ENCODE results near the gene HSPA4L.
A peak's percentile ranks its signal among the peaks of the same experiment; 100 is the strongest.

The HSPA4L gene

DNA sequence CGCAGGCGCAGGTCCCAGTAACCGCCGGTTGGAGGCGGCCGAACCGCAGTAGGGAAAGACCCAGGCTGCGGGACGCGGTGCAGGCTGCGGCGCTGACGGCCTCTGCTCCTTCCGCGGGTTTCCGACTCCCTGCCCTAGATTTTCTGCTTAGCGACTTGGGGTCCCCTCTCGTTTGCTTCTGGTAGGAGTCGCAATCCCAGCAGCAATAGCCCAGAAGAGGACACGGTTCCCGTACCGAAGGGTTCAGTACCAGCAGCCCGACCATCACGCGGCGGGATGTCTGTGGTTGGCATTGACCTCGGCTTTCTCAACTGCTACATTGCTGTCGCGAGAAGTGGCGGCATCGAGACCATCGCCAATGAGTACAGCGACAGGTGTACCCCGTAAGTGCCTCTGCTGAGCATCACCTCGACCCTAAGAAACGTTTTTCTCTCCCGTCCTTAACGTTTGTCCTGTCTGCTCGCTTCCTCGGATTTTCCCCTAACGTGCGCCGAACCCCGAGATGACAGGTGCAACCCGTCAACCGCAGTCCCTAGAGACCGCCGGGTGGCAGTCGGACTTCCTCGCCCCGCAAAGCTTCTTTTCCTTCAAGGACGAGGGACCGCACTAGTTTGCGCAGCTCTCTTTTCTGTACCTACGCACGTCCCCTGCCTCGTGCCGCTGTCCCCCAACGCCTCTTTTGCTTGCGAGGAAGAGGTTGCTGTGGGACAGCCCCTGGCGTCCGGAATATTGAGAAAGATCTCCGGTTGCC lies at the start of gene HSPA4L:
TSS of gene HSPA4L (plus strand) at position 48 of the 751 bp plus-strand sequence. CDS start at position 277, 229 bp downstream.
- H3K27ac ChIP-seq, result peak within 1 kb of the TSS; percentile 88 to 90
- TF ChIP-seq CTCF (IDR thresholded peaks at IDR 0.05), result no peak
- peak within 1 kb of the TSS; percentile 87 for H3K4me3 ChIP-seq
- no peak for DNase-seq (ENCODE audit: low spot score)

DNA sequence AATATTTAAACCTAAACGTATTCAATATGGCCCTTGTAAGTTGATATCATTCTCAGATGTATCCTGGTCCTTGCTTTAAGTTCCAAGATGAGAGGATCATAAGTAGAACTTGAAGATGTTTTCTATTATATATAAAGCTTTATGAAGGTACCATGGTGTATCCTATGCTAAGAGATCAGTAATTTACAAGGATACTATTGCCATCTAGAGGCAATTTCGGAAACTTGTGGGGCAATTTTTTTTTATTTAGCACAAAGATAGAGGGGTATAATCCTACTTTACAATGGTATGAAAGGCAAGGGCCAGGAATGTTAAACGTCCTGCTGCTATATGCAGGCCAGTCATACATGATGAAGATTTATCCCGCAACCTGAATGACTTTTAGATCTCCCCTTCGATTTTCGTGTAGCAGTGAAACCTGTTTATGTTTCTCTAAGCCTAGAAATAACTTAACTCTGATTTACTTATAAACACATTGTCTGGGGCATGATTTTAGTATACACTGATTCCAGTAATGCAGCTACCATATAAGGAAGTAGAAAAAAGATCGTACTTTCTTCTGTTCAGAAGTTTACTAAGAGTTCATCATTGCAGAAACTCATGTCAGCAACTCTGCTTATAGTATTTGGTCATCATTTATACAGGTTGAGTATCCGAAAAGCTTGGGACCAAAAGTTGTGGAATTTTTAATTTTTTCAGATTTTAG lies 49.3 kb upstream of the HSPA4L start:
- DNase-seq (ENCODE audit: low spot score), result no peak
- H3K27ac ChIP-seq, result no peak overlapping the region
- no peak overlapping the region for H3K4me3 ChIP-seq
- no peak for TF ChIP-seq CTCF (IDR thresholded peaks at IDR 0.05)

DNA sequence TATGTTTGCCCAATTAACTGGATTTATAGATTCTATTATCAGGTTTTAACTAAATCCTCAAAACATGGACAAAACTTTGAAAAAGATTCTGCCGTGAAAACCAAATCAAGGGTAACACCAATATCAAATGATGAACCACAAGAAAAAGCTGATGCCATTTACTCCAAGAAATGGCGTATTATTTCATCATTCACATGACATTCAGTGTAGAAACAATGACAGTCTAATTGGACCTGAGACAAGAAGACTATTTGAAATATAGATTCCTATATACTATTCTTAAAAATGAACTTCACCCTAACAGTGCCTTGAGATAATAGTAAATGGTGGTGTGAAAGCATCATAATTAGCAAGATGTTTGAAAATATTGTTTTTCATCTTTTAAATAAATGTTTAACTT lies 47.1 kb upstream of the HSPA4L start:
- no peak overlapping the region for H3K4me3 ChIP-seq
- DNase-seq (ENCODE audit: low spot score), result no peak
- TF ChIP-seq CTCF (IDR thresholded peaks at IDR 0.05), result no peak
- H3K27ac ChIP-seq, result no peak overlapping the region

DNA sequence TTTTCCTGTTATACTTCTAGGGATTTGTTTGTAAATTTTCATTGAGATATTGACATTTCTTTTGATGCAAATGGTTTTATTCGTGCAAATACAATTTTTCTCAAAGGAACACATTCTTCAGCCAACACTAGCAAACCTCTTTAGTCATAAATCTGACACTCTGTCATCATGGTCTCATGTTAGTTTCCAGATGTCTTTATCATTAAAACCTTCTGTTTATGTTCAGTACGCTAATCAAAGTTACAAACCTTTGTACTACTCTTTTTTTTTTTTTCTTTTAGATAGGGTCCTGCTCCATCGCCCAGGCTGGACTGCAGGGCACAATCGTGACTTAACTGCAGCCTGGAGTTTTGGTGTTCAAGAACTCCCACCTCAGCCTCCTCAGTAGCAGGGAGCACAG lies 44.8 kb upstream of the HSPA4L start:
- DNase-seq (ENCODE audit: low spot score), result no peak
- no peak for TF ChIP-seq CTCF (IDR thresholded peaks at IDR 0.05)
- Histone ChIP-seq H3K27ac (no peak overlapping the region), H3K4me3 (no peak overlapping the region)

GRCh38 chr4:127741247-127741646 lies 40.9 kb upstream of the HSPA4L start:
- Histone ChIP-seq H3K4me3 (no peak overlapping the region), H3K27ac (no peak overlapping the region)
- no peak for TF ChIP-seq CTCF (IDR thresholded peaks at IDR 0.05)
- no peak for DNase-seq (ENCODE audit: low spot score)

- no peak for TF ChIP-seq CTCF (IDR thresholded peaks at IDR 0.05)
- no peak for DNase-seq (ENCODE audit: low spot score)
- Histone ChIP-seq H3K4me3 (no peak overlapping the region), H3K27ac (no peak overlapping the region)
Measured at GRCh38 chr4:127747883-127748282, 34.2 kb upstream of the HSPA4L start.

DNA sequence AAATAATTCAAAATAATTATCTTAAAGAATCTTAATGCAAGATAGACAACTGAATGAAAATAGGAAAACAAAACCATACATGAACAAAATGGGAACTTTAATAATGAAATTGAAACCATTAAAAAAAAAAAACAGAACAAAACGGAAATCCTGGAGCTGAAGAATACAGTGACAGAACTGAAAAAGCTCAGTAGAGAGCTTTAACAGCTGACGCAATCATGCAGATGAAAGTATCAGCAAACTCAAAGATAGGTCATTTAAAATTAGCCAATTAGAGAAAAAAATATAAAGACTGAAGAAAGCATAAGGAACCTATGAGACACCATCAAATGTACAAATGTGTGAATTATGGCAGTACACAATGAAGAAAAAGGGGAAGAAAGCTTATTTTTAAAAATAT lies 33.2 kb upstream of the HSPA4L start:
- H3K27ac ChIP-seq, result no peak overlapping the region
- TF ChIP-seq CTCF (IDR thresholded peaks at IDR 0.05), result no peak
- DNase-seq (ENCODE audit: low spot score), result no peak
- no peak overlapping the region for H3K4me3 ChIP-seq

All from coronary artery (tissue), 2 donors.